C4-2B (cell line): Measurements from ENCODE around the gene CHD2.

Experiments
- CTCF ChIP-seq: fragments of 450-650 bp; conservative IDR thresholded peaks from 2 replicates; pipeline ENCODE4 v1.5.1; 2017; ENCODE audit warnings: mild to moderate bottlenecking
- ZFX ChIP-seq: fragments of 450-650 bp; IDR thresholded peaks from 2 replicates; pipeline ENCODE4 v1.6.1; 2017

- TF ChIP-seq CTCF (no peak), ZFX (no peak)
These were observed 13.3 kb upstream of the CHD2 start for GRCh38 chr15:92886815-92887214.
